GM03348 (cell line): ENCODE measurements around the gene CDCA3.
"Not testable (repeated sequence)": the region's sequence is repeated elsewhere in the genome, so short reads cannot be mapped to it uniquely, and the experiment has no call there.

Experiments
- DNase-seq: peaks from one replicate; pipeline ENCODE4 v3.0.0; 2012; ENCODE audit warnings: low spot score

CDCA3 gene

GRCh38 chr12:6872073-6873048 lies 21.3 kb upstream of the CDCA3 start:
- DNase-seq = peak; percentile 90

GRCh38 chr12:6871052-6871957 lies 20.2 kb upstream of the CDCA3 start:
- peak; percentile 60 for DNase-seq

- DNase-seq = not testable (repeated sequence)
These were observed 19.2 kb upstream of the CDCA3 start for GRCh38 chr12:6870304-6870703.

GRCh38 chr12:6869049-6870021 lies 18.2 kb upstream of the CDCA3 start:
- DNase-seq = peak; percentile 69

GRCh38 chr12:6868211-6869048 lies 17.3 kb upstream of the CDCA3 start:
- DNase-seq = no peak

- peak; percentile 96 for DNase-seq
These were observed 16.5 kb upstream of the CDCA3 start, which contains the start of gene TPI1 for GRCh38 chr12:6867413-6868210. Gene TPI1, plus strand, starts transcription at chr12:6867531. Its CDS starts 36 bp downstream, at chr12:6867567.

- DNase-seq = peak; percentile 33
These were observed 15.9 kb upstream of the CDCA3 start for GRCh38 chr12:6866920-6867412.

GRCh38 chr12:6866163-6866919 lies 15.3 kb upstream of the CDCA3 start:
- DNase-seq = no peak

GRCh38 chr12:6865307-6865706 lies 14.2 kb upstream of the CDCA3 start:
- not testable (repeated sequence) for DNase-seq

GRCh38 chr12:6863586-6864321 lies 12.7 kb upstream of the CDCA3 start:
- no peak for DNase-seq

GRCh38 chr12:6863033-6863432 lies 11.9 kb upstream of the CDCA3 start:
- no peak for DNase-seq

- DNase-seq = no peak
These were observed 10.3 kb upstream of the CDCA3 start for GRCh38 chr12:6861391-6861790.

- no peak for DNase-seq
These were observed 9.9 kb upstream of the CDCA3 start for GRCh38 chr12:6860942-6861341.

GRCh38 chr12:6860116-6860515 lies 9.0 kb upstream of the CDCA3 start:
- DNase-seq = no peak

- no peak for DNase-seq
These were observed 7.7 kb upstream of the CDCA3 start for GRCh38 chr12:6858799-6859198.

- DNase-seq = no peak
These were observed 4.2 kb upstream of the CDCA3 start for GRCh38 chr12:6855322-6855721.

- no peak for DNase-seq
These were observed 3.0 kb upstream of the CDCA3 start for GRCh38 chr12:6854036-6854435.

GRCh38 chr12:6853626-6854025 lies 2.5 kb upstream of the CDCA3 start:
- no peak for DNase-seq
